ENCODE data around the gene DNAH14.
"Not testable (repeated sequence)": the region's sequence is repeated elsewhere in the genome, so short reads cannot be mapped to it uniquely, and the experiment has no call there.

The DNAH14 gene

DNA sequence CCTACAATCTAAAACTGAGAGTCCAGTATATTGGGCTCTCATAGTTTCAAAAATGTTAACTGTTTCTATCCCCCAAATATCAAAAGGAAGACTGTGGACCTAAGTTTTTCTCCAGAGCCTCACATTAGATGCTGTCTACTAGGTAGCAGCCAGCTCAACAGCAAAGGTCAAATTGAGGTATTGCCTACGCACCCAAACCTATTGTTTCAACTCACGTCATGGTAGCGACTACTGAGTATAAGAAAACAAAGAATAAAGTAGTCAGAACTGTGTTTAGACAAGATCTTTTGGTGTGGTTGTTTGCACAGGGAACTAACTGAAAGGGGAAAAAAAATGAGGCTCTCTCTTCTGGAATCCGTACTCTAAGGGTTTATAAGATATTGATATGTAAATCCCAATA lies 325.2 kb downstream of the DNAH14 start:
- no peak for DNase-seq (ENCODE audit: low read depth)

DNA sequence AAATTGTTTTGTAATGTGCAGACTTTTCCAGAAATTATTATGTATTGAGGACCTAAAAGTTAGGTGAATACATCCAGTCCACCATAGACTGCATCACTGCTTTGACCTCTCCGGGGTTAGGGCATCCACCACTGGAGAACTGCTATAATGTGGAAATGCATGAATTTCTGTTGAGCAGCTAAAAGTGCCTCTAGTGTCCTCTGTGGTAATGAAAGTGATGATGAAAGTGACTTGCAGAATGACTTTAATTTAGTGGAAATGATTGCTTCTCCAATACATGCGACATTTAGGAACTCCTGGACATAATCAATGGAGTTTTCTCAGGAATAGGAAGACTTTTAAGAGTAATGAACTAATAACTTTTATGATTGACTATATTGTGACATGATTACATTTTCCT lies 327.6 kb downstream of the DNAH14 start:
- DNase-seq (ENCODE audit: low read depth), result no peak

DNA sequence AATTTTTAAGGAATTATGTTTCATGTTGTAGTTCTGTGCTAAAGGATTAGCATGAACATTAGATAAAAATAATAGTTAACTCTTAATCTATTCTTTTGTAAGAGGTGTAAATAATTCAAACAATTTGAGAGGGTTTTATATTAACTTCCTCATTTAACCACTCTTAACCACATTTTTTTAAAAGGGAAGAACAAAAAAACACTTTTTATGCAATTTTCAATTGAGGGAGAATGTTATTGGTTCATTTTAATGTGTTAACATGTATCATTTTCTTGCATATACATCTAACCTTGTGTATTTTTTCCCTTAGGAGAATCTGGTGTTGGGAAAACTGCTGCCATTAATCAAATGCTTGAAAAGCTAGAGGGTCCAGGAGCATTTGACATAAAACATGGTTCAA lies 329.3 kb downstream of the DNAH14 start:
- DNase-seq (ENCODE audit: low read depth), result no peak

DNA sequence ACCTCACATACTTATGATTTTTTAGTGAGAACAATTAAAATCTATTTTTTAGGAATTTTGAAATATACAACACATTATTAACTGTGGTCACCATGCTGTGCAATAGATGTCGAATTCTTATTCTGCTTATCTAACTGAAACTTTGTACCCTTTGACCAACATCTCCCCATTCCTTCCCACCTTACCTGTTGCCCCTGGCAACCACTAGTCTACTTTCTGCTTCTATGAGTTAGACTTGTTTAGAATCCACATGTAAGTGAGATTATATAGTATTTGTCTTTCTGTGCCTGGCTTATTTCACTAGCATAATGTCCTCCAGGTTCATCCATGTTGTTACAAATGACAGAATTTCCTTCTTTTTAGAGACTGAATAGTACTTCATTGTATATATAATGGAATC lies 330.1 kb downstream of the DNAH14 start:
- DNase-seq (ENCODE audit: low read depth), result no peak

DNA sequence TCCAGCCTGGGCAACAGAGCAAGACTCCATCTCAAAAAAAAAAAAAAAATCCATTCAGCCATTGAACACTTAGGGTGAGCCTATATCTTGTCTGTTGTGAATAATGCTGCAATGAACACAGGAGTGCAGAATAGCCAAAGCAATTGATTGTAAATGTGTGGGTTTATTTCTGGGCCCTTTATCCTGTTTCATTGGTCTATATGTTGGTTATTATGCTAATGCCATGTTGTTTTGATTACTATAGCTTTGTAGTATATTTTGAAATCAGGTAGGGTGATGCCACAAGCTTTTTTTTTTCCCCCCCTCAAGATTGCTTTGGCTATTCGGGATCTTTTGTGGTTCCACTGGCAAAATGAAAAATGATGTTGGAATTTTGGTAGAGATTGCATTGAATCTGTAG lies 330.8 kb downstream of the DNAH14 start:
- DNase-seq (ENCODE audit: low read depth), result no peak

DNA sequence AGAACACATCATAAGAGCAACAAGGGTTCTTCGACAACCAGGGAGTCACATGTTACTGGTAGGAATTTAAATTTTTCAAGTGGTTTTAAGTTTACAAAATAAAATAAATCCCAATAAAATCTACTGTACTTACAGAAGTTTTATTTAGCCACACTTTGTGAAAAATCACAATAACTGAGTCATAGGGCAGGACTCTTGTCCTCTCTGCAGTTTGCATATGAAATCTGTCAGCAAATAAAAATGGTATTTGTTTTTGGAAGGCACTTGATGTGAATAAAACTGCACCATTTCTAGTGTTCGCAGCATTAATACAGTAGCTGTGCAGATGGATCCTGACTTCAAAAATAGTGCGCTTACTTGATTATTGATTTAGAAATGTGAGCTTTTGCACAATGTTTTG lies 348.0 kb downstream of the DNAH14 start:
- no peak for DNase-seq (ENCODE audit: low read depth)

DNA sequence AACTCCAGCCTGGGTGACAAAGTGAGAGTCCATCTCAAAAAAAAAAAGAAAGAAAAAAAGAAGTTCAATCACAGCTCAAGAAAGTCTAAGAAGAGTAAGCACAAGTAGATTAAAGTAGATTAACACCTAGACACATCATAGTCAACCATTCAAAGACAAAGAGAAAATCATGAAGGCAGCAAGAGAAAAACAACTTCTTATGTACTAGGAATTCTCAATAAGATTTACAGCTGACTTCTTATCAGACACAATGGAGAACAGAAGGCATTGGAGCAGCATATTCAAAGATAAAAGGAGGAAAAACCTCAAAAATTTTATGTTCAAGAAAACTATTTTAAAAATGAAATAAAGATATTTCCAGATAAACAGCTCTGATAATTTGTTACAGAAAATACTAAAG lies 351.1 kb downstream of the DNAH14 start:
- DNase-seq (ENCODE audit: low read depth), result no peak

DNA sequence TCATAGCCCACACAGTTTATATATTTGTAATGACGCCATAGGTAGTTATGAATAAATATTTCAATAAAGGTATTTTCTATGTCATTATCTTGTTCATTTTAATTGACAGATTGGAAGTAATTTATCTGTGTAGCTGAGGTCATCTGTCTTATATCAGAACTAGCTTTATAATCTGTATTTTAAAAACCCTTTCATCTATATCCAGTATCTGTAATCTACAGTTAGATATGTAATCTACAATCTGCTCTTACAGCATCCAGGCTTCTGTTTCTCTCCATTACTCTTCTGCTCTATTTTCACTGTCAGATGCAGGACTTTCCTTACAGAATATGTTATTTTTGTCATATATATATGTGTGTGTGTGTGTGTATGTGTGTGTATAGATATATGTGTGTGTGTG lies 360.8 kb downstream of the DNAH14 start:
- DNase-seq (ENCODE audit: low read depth), result no peak

DNA sequence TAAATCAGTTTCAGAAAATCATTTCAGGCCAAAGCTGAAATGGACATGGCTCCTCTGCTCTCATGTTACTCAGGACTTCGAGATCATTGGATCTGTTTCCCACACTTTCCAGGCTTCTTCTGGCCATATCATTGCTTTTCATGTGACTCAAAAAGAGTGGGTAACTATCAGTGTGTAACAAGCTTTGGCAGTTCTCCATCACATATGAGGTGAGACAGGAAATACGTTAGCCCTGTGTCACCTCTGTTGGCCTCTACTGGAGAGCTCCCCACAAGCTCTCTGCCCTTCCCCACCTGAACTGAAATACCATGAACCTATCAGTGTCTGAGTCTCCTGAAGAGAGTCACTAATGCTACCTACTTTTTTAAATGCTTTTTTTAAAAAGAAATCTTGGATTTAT lies 370.1 kb downstream of the DNAH14 start:
- DNase-seq (ENCODE audit: low read depth), result peak; percentile 19

DNA sequence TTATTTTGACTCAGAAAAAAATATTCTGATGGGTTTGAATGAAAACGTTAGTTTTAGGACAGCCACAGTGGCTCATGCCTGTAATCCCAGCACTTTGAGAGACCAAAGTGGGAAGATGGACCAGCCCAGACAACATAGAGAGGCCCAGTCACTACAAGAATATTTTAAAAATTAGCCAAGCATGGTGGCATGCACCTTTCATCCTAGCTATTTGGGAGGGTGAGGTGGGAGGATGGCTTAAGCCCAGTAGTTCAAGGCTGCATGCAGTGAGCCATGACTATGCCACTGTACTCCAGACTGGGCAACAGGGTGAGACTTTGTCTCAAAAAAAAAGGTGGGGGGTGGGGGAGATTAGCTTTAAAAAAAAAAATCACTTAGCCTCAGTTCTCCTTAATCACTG lies 370.9 kb downstream of the DNAH14 start:
- no peak for DNase-seq (ENCODE audit: low read depth)

DNA sequence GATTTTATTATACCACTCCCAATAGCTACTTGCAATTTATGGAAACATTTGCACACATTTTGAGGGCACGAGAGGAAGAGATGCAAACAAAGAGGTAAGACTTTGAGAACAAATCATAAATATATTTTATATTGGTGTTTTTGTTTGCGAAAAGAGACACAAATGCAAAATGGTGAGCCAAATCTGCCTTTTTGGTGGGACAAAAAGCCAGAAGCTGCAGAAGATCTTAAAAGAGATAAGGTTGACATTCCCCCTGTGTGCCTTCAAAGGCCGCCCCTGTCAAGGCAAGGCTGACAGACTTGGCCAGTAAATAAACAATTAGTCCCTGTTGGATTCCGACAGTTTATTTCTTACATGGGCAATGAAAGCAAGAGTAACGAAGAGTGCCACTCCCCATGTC lies 375.5 kb downstream of the DNAH14 start:
- no peak for DNase-seq (ENCODE audit: low read depth)

DNA sequence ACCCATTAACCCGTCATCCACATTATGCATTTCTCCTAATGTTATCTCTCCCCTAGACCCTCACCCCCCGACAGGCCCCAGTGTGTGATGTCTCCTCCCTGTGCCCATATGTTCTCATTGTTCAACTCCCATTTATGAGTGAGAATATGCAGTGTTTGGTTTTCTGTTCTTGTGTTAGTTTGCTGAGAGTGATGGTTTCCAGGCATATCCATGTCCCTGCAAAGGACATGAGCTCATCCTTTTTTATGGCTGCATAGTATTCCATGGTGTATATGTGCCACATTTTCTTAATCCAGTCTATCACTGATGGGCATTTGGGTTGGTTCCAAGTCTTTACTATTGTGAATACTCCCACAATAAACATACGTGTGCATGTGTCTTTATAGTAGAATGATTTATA lies 381.1 kb downstream of the DNAH14 start:
- not testable (repeated sequence) for DNase-seq (ENCODE audit: low read depth)

DNA sequence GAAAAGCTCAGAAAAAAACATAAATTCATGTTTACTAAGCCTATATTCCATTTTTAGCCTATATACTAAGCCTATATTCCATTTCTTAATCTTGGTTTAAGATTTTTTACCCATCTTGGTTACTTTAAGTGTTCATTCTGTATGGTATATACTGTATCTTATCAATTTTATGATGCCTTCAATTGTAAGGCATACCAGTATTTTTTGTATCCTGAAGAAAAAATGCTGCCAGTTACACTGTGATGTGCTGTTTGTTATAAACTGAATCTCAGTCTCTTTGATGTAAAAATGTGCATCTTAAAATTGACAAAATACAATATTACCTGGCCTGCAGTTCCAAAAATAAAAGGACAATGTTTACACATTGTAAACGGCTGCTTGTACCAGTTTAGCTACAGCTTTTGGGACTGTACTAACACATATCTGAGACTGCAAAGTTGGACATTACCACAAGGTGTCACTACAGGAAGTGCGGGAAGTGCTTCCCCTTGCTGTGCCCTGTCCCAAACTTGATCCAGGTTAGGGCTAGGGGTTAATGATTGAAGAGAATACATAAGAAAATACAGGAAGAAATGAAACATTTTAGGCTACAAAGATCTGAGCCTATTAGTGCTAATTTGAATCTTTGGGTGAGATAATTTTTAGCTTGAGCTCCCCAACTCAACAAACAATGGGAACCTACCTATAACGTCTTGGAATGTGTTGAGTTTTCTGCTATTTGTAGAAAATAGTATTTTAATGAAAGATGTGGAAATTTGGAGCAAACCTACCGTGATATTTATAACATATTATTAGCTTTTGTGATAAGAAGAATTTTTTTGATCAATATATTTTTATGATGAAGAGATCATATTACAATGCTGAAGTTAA lies 389.5 kb downstream of the DNAH14 start:
- DNase-seq (ENCODE audit: low read depth), result peak; percentile 41

DNA sequence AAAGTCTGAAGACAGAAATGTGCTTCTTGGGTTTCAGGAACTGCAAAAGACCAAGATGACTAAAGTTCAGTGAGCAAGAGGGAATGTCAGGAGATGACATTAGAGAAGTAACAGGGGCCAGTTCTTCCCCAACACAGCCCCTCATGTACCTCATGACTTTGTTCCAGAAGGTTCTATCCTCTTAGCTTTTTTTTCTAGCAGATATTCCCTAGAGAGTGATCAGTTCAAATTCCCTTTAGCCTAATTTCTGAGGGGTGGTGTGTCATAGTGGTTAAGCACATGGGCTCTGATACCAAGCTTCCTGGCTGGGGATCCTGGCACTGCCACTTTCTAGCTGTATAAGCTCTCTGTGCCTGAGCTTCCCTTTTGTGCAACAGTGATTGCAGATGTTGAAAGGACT lies 390.4 kb downstream of the DNAH14 start:
- no peak for DNase-seq (ENCODE audit: low read depth)

DNA sequence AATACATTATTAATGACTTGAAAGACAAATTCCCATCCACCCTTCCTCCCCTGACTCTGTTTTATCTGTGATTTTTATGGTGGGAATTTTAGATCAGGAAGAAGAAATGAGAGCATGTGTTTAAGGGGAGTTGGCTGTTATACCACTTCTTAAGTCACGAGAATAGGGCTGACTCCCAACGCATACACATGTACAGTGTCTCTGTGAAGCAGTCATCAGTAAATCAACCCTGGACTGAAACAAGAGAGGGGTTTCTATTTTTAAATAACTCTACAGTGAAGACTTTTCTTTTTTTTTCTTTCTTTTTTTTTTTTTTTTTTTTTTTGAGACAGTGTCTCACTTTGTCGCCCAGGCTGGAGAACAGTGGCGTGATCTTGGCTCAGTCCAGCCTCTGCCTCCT lies 392.3 kb downstream of the DNAH14 start:
- no peak for DNase-seq (ENCODE audit: low read depth)

DNA sequence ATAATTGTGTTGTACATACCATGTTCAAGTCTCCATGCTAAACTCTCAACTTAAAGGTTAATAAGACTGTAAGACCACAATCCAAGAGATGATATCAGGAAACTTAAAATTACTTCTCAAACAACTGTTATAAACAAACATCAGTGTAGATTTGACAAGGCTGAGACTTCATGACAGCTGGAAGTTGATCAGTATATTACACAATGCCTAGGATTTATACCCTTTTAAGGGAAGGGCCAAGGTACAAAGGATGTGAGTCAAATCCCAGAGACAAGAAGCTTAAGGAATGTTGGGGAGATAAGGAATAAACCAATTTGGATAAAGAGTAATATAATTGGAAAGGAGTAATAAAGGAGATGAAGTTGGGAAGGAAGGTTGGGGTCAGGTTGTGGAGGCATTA lies 399.6 kb downstream of the DNAH14 start:
- DNase-seq (ENCODE audit: low read depth), result peak; percentile 4

DNA sequence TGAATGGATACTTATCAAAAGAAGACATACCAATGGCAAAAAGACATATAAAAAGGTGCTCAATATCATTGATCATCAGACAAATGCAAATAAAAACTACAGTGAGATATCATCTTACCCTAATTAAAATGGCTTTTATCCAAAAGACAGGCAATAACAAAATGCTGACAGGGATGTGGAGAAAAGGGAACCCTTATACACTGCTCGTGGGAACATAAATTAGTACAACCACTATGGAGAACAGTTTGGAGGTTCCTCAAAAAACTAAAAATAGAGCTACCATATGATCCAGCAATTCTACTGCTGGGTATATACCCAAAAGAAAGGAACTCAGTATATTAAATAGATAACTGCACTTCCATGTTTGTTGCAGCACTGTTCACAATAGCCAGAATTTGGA lies 400.5 kb downstream of the DNAH14 start:
- not testable (repeated sequence) for DNase-seq (ENCODE audit: low read depth)

DNA sequence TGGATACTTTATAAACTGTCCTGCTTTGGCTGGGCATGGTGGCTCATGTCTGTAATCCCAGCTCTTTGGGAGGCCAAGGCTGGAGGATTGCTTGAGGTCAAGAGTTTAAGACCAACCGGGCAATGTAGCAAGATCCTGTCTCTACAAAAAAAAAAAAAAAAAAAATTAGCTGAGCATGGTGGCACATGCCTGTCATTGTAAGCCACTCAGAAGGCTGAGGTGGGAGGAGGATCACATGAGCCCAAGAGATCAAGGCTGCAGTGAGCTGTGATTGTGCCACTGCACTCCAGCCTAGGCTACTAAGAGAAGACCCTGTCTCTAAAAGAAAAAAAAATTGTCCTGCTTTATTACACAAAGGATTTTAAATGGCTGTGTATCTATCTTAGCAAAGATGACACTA lies 403.2 kb downstream of the DNAH14 start:
- DNase-seq (ENCODE audit: low read depth), result no peak

DNA sequence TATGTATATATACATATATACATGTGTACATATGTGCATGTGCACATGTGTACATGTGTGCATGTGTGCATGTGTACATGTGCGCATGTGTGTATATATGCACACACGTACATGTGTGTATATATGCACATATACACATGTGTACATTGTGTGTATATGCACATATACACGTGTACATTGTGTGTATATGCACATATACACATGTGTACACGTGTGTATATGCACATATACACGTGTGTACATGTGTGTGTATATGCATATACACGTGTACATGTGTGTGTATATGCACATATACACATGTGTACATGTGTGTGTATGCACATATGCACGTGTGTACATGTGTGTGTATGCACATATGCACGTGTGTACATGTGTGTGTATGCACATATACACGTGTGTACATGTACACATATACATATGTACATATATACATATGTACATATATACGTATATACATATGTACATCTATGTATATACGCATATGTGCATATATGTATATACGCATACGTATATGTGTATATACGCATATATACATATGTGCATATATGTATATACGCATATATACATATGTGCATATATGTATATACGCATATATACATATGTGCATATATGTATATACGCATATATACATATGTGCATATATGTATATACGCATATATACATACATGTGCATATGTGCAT lies 405.8 kb downstream of the DNAH14 start:
- not testable (repeated sequence) for DNase-seq (ENCODE audit: low read depth)

DNA sequence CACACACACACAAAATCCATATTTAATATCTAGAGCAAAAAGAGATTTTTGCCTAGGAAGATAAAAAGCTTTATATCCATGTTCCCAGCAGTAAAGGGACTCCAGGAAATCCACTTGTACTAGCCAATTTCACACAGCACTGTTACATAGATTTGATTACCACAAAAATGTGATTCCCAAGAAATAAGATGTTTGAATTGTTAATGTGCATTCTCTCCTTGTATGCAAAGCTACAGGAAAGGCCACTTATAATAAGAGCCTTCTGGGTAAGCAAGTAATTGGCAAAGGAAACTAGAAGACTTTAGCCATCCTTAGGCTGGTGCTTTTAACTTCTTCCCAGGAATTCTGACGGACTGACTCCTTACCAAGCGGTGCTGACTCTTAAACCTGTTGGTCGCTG lies 409.1 kb downstream of the DNAH14 start:
- DNase-seq (ENCODE audit: low read depth), result no peak

DNA sequence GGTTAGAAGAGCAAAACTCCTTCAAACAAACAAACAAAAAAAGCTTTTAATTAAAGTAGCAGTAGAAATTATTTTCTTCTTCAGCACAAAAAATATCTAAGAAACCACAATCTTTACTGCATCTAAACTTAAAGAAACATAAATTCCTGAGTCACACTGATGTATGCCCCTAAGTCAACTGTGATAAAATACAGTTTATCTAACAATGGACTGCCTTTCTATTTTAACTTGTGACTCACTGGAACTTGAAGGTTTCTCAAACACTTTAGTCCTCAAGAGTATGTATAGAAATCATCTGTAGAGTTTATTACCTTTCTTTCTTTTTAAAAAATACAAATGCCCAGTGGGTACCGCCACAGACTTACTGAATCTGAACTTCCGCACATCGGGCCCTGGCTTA lies 412.2 kb downstream of the DNAH14 start:
- DNase-seq (ENCODE audit: low read depth), result no peak

DNA sequence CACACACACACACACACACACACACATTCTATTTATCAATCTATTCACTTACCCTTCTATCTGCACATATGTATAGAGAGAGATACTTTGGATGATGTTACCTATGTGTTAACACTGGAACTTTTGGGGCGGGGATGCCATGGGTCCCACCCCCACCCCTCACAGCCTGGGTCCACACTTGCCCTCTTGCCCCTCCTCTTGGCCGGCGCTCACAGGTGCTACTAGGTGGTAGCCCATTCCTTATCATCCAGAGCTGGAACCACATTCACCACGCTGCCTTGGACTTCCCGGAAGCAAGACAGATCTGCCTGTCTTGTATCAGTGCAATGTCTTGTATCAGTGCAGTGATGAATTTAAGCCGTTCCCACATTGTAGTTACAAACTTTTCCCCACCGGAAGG lies 413.2 kb downstream of the DNAH14 start:
- DNase-seq (ENCODE audit: low read depth), result no peak

DNA sequence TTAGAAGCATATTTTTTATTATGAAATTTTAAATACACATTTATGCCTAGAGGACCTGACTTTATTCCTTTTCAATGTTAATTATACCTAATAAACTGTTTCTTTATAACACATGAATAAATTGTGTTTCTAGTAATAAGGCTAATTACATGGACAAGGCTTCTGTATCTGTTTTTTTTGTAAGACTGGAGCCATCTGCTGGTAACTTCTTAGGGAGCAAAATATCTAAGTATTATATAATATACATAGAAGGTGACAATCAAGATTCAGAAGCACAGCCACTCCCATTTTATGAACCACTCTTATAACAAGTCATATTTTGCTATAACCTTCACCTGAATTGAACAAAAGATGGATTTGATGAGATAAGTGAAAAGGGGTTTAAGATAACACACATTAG lies 414.1 kb downstream of the DNAH14 start:
- peak; percentile 18 for DNase-seq (ENCODE audit: low read depth)
